Measurements from ENCODE around the gene PCNT. TPM values are rescaled to one million over a fixed set of nuclear protein-coding genes. Genes with fewer than 3 reads are reported as not detected.

The PCNT gene
- total RNA-seq, 1 experiment from 2014 or later = 39.6 TPM

GRCh38 chr21:46431448-46431847 is 107.5 kb downstream of the PCNT start:
- Mint-ChIP-seq H3K4me1 (no peaks in the 10 kb centered on the region), H3K9me3 (no peaks in the 10 kb centered on the region), H3K4me3 (no peak overlapping the region), H3K27me3 (ENCODE audit: low read depth) (no peaks in the 10 kb centered on the region; the same call in 1 of the 2 replicates), H3K27ac (peak overlapping the region in 2 of 3 experiments; percentile 8 to 34; a peak in 2 of 7 replicates), H3K36me3 (ENCODE audit: insufficient read depth in 1 of 3, low read depth in 3 of 3) (peaks cover 27 to 62% (median 60%) of the 10 kb centered on the region in 3 experiments; a peak in 6 of 7 replicates)
- no peak for DNase-seq
- Histone ChIP-seq H3K4me1 (ENCODE audit: insufficient read depth, low read length) (no peaks in the 10 kb centered on the region), H4K91ac (ENCODE audit: insufficient read length, low read depth, low read length) (no peak overlapping the region), H3T11ph (ENCODE audit: low read length) (no peak overlapping the region), H2AFZ (ENCODE audit: low read length) (no peak overlapping the region), H4K8ac (replicated peaks; ENCODE audit: insufficient read length, low read depth, low read length) (no peak overlapping the region), H3K4ac (ENCODE audit: low read depth, low read length) (no peak overlapping the region), H3K23ac (ENCODE audit: insufficient read length, low read depth, low read length) (no peak overlapping the region), H2BK15ac (ENCODE audit: low read depth, low read length) (no peak overlapping the region), H2BK12ac (ENCODE audit: insufficient read length, low read depth, low read length) (no peak overlapping the region), H3K9ac (ENCODE audit: extremely low read depth, insufficient read length, low read length) (no peak overlapping the region), H3K27me3 (ENCODE audit: insufficient read depth, low read length) (no peaks in the 10 kb centered on the region), H3K14ac (ENCODE audit: insufficient read depth, low read length) (no peak overlapping the region), H4K5ac (ENCODE audit: insufficient read length, low read depth, low read length) (no peak overlapping the region), H2BK20ac (ENCODE audit: low read depth, low read length, poor library complexity, severe bottlenecking) (no peak overlapping the region), H3K27ac (ENCODE audit: insufficient read length, low read depth, low read length) (no peak overlapping the region), H4K20me1 (ENCODE audit: control insufficient read depth, insufficient read depth, insufficient read length) (no peaks in the 10 kb centered on the region), H2BK120ac (ENCODE audit: low read depth, low read length, poor library complexity, severe bottlenecking) (no peak overlapping the region), H3K79me2 (ENCODE audit: insufficient read depth, low read length) (no peaks in the 10 kb centered on the region), H3K23me2 (ENCODE audit: insufficient read length, low read depth, low read length, poor library complexity, severe bottlenecking) (no peaks in the 10 kb centered on the region), H3K79me1 (ENCODE audit: insufficient read depth, low read depth, low read length, poor library complexity, severe bottlenecking) (no peaks in the 10 kb centered on the region), H3K56ac (ENCODE audit: insufficient read length, low read depth, low read length) (no peak overlapping the region), H2BK5ac (ENCODE audit: insufficient read length, low read length) (no peak overlapping the region), H2AK5ac (ENCODE audit: insufficient read length, low read length) (no peak overlapping the region), H3K9me3 (ENCODE audit: control insufficient read depth, low read depth, low read length) (no peaks in the 10 kb centered on the region), H3K18ac (ENCODE audit: insufficient read length, low read depth, low read length) (no peak overlapping the region), H3K4me2 (ENCODE audit: insufficient read depth, insufficient read length, low read length) (no peak overlapping the region)
- TF ChIP-seq, protein P1, sequence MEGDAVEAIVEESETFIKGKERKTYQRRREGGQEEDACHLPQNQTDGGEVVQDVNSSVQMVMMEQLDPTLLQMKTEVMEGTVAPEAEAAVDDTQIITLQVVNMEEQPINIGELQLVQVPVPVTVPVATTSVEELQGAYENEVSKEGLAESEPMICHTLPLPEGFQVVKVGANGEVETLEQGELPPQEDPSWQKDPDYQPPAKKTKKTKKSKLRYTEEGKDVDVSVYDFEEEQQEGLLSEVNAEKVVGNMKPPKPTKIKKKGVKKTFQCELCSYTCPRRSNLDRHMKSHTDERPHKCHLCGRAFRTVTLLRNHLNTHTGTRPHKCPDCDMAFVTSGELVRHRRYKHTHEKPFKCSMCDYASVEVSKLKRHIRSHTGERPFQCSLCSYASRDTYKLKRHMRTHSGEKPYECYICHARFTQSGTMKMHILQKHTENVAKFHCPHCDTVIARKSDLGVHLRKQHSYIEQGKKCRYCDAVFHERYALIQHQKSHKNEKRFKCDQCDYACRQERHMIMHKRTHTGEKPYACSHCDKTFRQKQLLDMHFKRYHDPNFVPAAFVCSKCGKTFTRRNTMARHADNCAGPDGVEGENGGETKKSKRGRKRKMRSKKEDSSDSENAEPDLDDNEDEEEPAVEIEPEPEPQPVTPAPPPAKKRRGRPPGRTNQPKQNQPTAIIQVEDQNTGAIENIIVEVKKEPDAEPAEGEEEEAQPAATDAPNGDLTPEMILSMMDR (conservative IDR thresholded peaks at IDR 0.05) = no peak
- no CpG with 5 or more reads among the region's 21 CpGs for WGBS (ENCODE audit: extremely low coverage, insufficient read length, low lambda C conversion rate)

All from H9 (cell line).